HG03095 (cell line): ENCODE results near the gene FOXD1.
"Not testable (repeated sequence)": the region's sequence is repeated elsewhere in the genome, so short reads cannot be mapped to it uniquely, and the experiment has no call there.

Source experiments
- ATAC-seq: cut with Tn5 transposase; IDR thresholded peaks from one replicate; pipeline ENCODE4 v1.9.1; 2021; ENCODE audit warnings: moderate library complexity; ENCODE audit not compliant: unreplicated experiment

FOXD1 gene

GRCh38 chr5:73448463-73449136 lies at the start of gene FOXD1:
Gene FOXD1, minus strand, starts transcription at chr5:73448777. Its CDS starts 415 bp downstream, at chr5:73448362.
- ATAC-seq = peak; percentile 62

GRCh38 chr5:73497497-73498056 lies 49.0 kb upstream of the FOXD1 start:
- no peak for ATAC-seq

- no peak for ATAC-seq
Observed at GRCh38 chr5:73496984-73497457, 48.4 kb upstream of the FOXD1 start.

- no peak for ATAC-seq
Observed at GRCh38 chr5:73495772-73496335, 47.3 kb upstream of the FOXD1 start.

GRCh38 chr5:73494721-73495120 lies 46.1 kb upstream of the FOXD1 start:
- no peak for ATAC-seq

GRCh38 chr5:73493421-73493820 lies 44.8 kb upstream of the FOXD1 start:
- no peak for ATAC-seq

DNA sequence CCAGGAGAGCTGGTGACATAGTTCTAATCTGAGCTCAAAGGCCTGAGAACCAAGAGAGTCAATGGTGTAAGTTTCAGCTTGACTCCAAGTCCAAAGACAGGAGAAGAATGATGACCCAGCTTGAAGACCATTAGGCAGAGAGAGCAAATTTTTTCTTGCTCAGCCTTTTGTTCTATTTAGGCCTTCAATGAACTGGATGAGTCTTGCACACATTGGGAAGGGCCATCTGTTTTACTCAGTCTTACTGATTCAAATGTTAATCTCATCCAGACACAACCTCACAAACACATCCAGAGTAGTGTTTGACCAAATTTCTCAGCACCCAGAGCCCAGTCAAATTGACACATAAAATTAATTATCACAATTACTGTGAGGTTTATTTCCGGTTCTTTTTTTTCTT lies 42.6 kb upstream of the FOXD1 start:
- no peak for ATAC-seq

- no peak for ATAC-seq
Observed at GRCh38 chr5:73490088-73490487, 41.5 kb upstream of the FOXD1 start.

GRCh38 chr5:73488806-73489205 lies 40.2 kb upstream of the FOXD1 start:
- no peak for ATAC-seq

- no peak for ATAC-seq
Observed at GRCh38 chr5:73487815-73488214, 39.2 kb upstream of the FOXD1 start.

GRCh38 chr5:73487257-73487656 lies 38.7 kb upstream of the FOXD1 start:
- ATAC-seq = not testable (repeated sequence)

GRCh38 chr5:73486119-73486899 lies 37.7 kb upstream of the FOXD1 start:
- ATAC-seq = no peak

DNA sequence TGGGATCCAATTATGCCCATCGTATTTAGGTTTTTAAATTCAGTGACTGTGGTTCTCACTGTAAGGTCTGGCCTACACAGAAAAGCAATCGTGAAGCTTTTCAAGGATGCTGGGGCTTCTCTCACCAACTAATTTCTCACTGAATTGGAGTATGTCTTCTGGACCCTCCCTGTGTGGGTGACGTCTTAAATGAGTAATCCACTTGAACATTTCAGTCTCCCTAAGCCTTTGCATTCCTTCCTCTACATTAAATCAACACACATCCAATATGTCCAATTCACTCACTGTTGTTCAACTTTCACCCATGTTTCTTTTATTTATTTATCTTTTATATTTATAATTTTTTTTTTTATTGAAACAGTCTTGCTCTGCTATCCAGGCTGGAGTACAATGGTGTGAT lies 37.1 kb upstream of the FOXD1 start:
- no peak for ATAC-seq

DNA sequence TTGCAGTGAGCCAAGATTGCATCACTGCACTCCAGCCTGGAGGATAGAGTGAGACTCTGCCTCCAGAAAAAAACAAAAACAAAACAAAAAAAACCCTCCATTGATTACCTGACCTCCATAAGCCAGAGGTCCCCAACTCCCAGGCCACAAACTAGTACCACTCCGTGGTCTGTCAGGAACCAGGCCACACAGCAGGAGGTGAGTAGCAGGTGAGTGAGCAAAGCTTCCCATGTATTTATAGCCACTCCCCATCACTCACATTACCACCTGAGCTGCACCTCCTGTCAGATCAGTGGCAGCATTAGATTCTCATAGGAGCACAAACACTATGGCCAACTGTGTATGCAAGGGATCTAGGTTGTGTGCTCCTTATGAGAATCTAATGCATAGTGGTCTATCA lies 35.9 kb upstream of the FOXD1 start:
- no peak for ATAC-seq

DNA sequence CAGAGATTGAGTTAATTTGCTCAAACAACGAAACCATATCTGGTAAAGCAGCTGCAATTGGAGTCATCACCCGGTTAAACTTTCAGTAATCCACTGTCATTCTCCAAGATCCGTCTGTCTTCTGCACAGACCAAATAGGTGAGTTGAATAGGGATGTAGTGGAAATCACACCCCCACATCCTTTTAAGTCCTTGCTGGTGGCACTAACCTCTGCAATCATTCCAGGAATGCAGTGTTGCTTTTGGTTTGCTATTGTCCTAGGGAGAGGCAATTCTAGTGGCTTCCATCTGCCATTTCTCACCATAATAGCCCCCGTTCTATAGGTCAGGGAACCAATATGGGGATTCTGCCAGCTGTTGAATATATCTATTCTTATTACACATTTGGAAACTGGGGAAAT lies 35.1 kb upstream of the FOXD1 start:
- ATAC-seq = no peak

GRCh38 chr5:73482383-73483136 lies 34.0 kb upstream of the FOXD1 start:
- no peak for ATAC-seq

DNA sequence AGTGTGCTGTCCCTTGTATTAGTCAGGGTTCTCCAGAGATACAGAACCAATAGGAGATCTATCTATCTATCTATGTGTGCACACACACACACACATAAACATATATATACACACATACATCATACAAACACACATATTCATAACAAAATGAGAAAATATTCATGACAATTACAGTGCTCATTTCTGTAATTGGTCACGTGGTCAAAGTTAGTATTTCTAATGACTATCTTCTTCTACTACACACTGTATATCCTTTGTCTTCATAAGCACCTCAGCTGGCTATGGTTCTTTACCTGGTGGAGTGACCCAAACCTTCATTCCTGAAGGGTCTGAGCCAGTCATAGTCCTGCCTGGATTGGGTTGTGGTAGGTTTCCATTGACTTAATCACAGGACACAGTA lies 31.9 kb upstream of the FOXD1 start:
- no peak for ATAC-seq

GRCh38 chr5:73472116-73472515 lies 23.5 kb upstream of the FOXD1 start:
- ATAC-seq = no peak

DNA sequence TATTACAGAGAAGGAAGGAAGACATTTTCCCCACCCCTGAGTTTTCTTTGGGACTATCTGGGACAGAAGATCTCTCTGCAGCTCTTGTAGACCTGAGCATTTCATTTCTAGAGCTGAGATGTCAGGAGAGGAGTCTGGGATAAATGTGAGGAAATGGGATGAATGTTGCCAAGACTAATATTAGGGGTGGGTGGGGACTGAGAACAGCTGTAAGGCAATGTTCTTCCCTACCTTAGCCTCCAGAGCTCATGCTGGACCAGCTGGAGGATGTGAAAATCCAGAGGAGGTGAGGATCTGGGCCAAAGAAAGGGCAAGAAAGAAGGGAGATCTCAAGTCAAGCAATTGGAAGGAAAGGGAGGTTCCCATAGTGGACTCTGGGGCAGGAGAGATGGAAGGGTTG lies 23.1 kb upstream of the FOXD1 start:
- no peak for ATAC-seq

DNA sequence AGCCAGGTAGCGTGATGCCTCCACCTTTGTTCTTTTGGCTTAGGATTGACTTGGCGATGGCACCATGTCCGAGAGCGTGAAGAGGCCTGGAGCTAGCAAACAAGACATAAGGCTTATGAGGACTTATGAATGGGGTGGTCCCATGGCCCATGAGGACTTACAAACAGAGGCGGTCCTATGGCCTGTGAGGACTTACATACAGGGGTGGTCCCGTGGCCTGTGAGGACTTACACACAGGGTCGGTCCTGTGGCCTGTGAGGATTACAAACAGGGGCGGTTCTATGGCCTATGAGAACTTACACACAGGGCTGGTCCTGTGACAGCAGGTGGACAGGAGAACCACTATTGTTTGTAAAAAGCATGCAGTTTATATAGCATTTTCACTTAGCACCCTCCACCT lies 21.3 kb upstream of the FOXD1 start:
- no peak for ATAC-seq

GRCh38 chr5:73468638-73469037 lies 20.1 kb upstream of the FOXD1 start:
- ATAC-seq = not testable (repeated sequence)
